OCI-LY7 (cell line): ENCODE data around the gene PLCB1. TPM values are rescaled to one million over a fixed set of nuclear protein-coding genes. Genes with fewer than 3 reads are reported as not detected.

Experiments
- BruUV-seq: library from RNA; stranded (reverse); fragments of 400-500 nt; replicated peaks from 2 replicates; lab custom pipeline; 2021; lab: Mats Ljungman, UMichigan
- CTCF ChIA-PET: fragments of 300-600 bp; sonication (Branson Sonifier 250); formaldehyde crosslinking; loops from one replicate; lab custom pipeline; 2022; ENCODE audit warnings: antibody characterized with exemption; ENCODE audit not compliant: unreplicated experiment; lab: Charles Lee
- POLR2A ChIA-PET: fragments of 300-600 bp; sonication (Branson Sonifier 250); formaldehyde crosslinking; loops from one replicate; lab custom pipeline; 2022; ENCODE audit warnings: antibody characterized with exemption; lab: Charles Lee
- DNase-seq: peaks from one replicate; pipeline ENCODE4 v3.0.0-alpha.2; 2015; ENCODE audit warnings: low spot score
- H2AFZ ChIP-seq: fragments of 200-600 bp; sonication (generic), shearing (Covaris generic); 2 replicates; pipeline ENCODE4 v1.6.1; 2014; ENCODE audit warnings: mild to moderate bottlenecking, antibody characterized with exemption, low read length, moderate library complexity
- H3K27ac ChIP-seq: fragments of 200-600 bp; sonication (generic); 2 replicates; pipeline ENCODE4 v1.5.1; 2014; ENCODE audit warnings: mixed run types, low read depth, mild to moderate bottlenecking, moderate library complexity, low read length, inconsistent platforms; ENCODE audit not compliant: poor library complexity, severe bottlenecking
- H3K36me3 ChIP-seq: fragments of 200-600 bp; sonication (generic); 2 replicates; pipeline ENCODE4 v1.6.1; 2014; ENCODE audit warnings: mild to moderate bottlenecking, antibody characterized with exemption, low read length, moderate library complexity, mixed read lengths; ENCODE audit not compliant: insufficient read depth
- H3K4me1 ChIP-seq: fragments of 200-600 bp; sonication (generic); 2 replicates; pipeline ENCODE4 v1.5.1; 2014; ENCODE audit warnings: mild to moderate bottlenecking, low read length; ENCODE audit not compliant: insufficient read depth, poor library complexity, severe bottlenecking
- H3K4me2 ChIP-seq: fragments of 200-600 bp; sonication (generic); 2 replicates; pipeline ENCODE4 v1.6.1; 2014; ENCODE audit warnings: mild to moderate bottlenecking, low read length
- H3K4me3 ChIP-seq: fragments of 200-600 bp; sonication (generic); 2 replicates; pipeline ENCODE4 v1.5.1; 2014; ENCODE audit warnings: mild to moderate bottlenecking, low read depth, low read length; ENCODE audit not compliant: poor library complexity, severe bottlenecking
- H3K79me2 ChIP-seq: fragments of 200-600 bp; sonication (generic); 2 replicates; pipeline ENCODE4 v1.6.1; 2016; ENCODE audit warnings: low read depth, mild to moderate bottlenecking, low read length, moderate library complexity, mixed read lengths; ENCODE audit not compliant: insufficient read depth
- H3K9me2 ChIP-seq: fragments of 200-600 bp; sonication (generic); 2 replicates; pipeline ENCODE4 v1.6.1; 2016; ENCODE audit warnings: mild to moderate bottlenecking, low read length, mixed read lengths; ENCODE audit not compliant: insufficient read depth
- H3K9me3 ChIP-seq: fragments of 200-600 bp; sonication (generic); 2 replicates; pipeline ENCODE4 v1.6.1; 2014; ENCODE audit warnings: mild to moderate bottlenecking, mixed run types, low read length, mixed read lengths
- H4K20me1 ChIP-seq: fragments of 200-600 bp; sonication (generic); 2 replicates; pipeline ENCODE4 v1.6.1; 2014; ENCODE audit warnings: mild to moderate bottlenecking, antibody characterized with exemption, low read length, moderate library complexity, mixed read lengths; ENCODE audit not compliant: insufficient read depth
- EZH2phosphoT487 ChIP-seq: fragments of 200-600 bp; sonication (generic); IDR thresholded peaks from 2 replicates; pipeline ENCODE4 v1.6.1; 2018; ENCODE audit warnings: low read depth, borderline replicate concordance, mild to moderate bottlenecking, mixed run types, antibody characterized with exemption, low read length, moderate library complexity, mixed read lengths
- intact Hi-C: fragments of 100-400 bp; cut with micrococcal nuclease; formaldehyde crosslinking; loops from one replicate; pipeline ENCODE4 v1.10.0; 2022; ENCODE audit not compliant: unreplicated experiment
- total RNA-seq, 2 experiments: library from RNA; depleted of rRNA in 1 of 2; stranded (reverse); fragments of >200 nt in 1 of 2; shearing (Covaris generic) in 1 of 2; gene quantifications; 2 replicates each; pipeline ENCODE4 v1.2.3, GENCODE V29; 2014 to 2022
- TF ChIP-seq, protein P1 (sequence below): fragments of 200-600 bp; sonication (generic); conservative IDR thresholded peaks from 2 replicates; pipeline ENCODE4 v1.5.1; 2014; ENCODE audit warnings: mild to moderate bottlenecking, antibody characterized with exemption, low read length, moderate library complexity, mixed read lengths

Gene PLCB1
- total RNA-seq, 2 experiments from 2014 or later: 14.6 to 30.5 TPM

GRCh38 chr20:8807480-8808201 is 675.6 kb downstream of the PLCB1 start:
- H4K20me1 ChIP-seq: no peaks in the 10 kb centered on the region
- no peak overlapping the region for H3K4me3 ChIP-seq
- H3K27ac ChIP-seq: no peak overlapping the region
- ChIA-PET CTCF (no interaction called here), POLR2A (interaction anchor here (0.6 kb wide), 1 partner anchor 871 kb away, joined by 3 read pairs; no protein-coding TSS in a partner anchor)
- H3K4me1 ChIP-seq: no peaks in the 10 kb centered on the region
- H3K36me3 ChIP-seq: no peaks in the 10 kb centered on the region
- H3K79me2 ChIP-seq: no peaks in the 10 kb centered on the region
- no peak overlapping the region for H2AFZ ChIP-seq
- H3K9me3 ChIP-seq: no peaks in the 10 kb centered on the region
- BruUV-seq: no TSS peak
- no peak overlapping the region for H3K4me2 ChIP-seq
- DNase-seq: no peak
- intact Hi-C loops: no loop called here
- no peak for TF ChIP-seq EZH2phosphoT487
- TF ChIP-seq, protein P1, sequence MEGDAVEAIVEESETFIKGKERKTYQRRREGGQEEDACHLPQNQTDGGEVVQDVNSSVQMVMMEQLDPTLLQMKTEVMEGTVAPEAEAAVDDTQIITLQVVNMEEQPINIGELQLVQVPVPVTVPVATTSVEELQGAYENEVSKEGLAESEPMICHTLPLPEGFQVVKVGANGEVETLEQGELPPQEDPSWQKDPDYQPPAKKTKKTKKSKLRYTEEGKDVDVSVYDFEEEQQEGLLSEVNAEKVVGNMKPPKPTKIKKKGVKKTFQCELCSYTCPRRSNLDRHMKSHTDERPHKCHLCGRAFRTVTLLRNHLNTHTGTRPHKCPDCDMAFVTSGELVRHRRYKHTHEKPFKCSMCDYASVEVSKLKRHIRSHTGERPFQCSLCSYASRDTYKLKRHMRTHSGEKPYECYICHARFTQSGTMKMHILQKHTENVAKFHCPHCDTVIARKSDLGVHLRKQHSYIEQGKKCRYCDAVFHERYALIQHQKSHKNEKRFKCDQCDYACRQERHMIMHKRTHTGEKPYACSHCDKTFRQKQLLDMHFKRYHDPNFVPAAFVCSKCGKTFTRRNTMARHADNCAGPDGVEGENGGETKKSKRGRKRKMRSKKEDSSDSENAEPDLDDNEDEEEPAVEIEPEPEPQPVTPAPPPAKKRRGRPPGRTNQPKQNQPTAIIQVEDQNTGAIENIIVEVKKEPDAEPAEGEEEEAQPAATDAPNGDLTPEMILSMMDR: no peak
- no peaks in the 10 kb centered on the region for H3K9me2 ChIP-seq

- Histone ChIP-seq H3K4me3 (no peak overlapping the region), H3K4me2 (no peak overlapping the region), H3K79me2 (no peaks in the 10 kb centered on the region), H2AFZ (no peak overlapping the region), H4K20me1 (no peaks in the 10 kb centered on the region), H3K4me1 (no peaks in the 10 kb centered on the region), H3K9me2 (no peaks in the 10 kb centered on the region), H3K27ac (no peak overlapping the region), H3K9me3 (no peaks in the 10 kb centered on the region), H3K36me3 (no peaks in the 10 kb centered on the region)
- ChIA-PET CTCF (no interaction called here), POLR2A (interaction anchor here (0.6 kb wide), 2 partner anchors 325 to 872 kb away, joined by 3 to 4 read pairs; no protein-coding TSS in a partner anchor)
- BruUV-seq: no TSS peak
- intact Hi-C loops: no loop called here
- no peak for DNase-seq
- TF ChIP-seq EZH2phosphoT487: no peak
- TF ChIP-seq, protein P1: no peak
Measured at GRCh38 chr20:8808202-8808535, 676.1 kb downstream of the PLCB1 start.
